SK-N-SH treated with all-trans-retinoic acid at 6 μM for 48 hours (cell line): ENCODE data around the gene LMAN1.

ENCODE experiments used
- ATAC-seq: fragments of 200-7000 bp; cut with Tn5 transposase; 3 replicates; pipeline ENCODE4 v1.9.1; 2020; ENCODE audit warnings: mild to moderate bottlenecking, moderate library complexity
- ARNTL ChIP-seq: fragments of 450-650 bp; formaldehyde crosslinking; IDR thresholded peaks from 2 replicates; pipeline ENCODE4 v1.5.0; 2020; ENCODE audit warnings: low read depth, mild to moderate bottlenecking, moderate library complexity, borderline replicate concordance
- BACH2 ChIP-seq: fragments of 250-450 bp; sonication (Bioruptor Pico); IDR thresholded peaks from 2 replicates; pipeline ENCODE4 v1.9.0; 2021; ENCODE audit warnings: mild to moderate bottlenecking, borderline replicate concordance
- CSDC2 ChIP-seq: fragments of 250-450 bp; sonication (Bioruptor Pico); IDR thresholded peaks from 2 replicates; pipeline ENCODE4 v1.5.0; 2020; ENCODE audit warnings: mild to moderate bottlenecking, moderate library complexity
- GLIS3 ChIP-seq: fragments of 250-450 bp; sonication (Bioruptor Pico); IDR thresholded peaks from 2 replicates; pipeline ENCODE4 v1.5.0; 2020; ENCODE audit warnings: mild to moderate bottlenecking, moderate library complexity
- ISL1 ChIP-seq: fragments of 250-450 bp; sonication (Bioruptor Pico); IDR thresholded peaks from 2 replicates; pipeline ENCODE4 v2.1.2; 2022; ENCODE audit warnings: mild to moderate bottlenecking, moderate library complexity
- OSR1 ChIP-seq: fragments of 250-450 bp; sonication (Bioruptor Pico); IDR thresholded peaks from 2 replicates; pipeline ENCODE4 v1.8.0; 2022; ENCODE audit warnings: moderate library complexity, mild to moderate bottlenecking, inconsistent platforms
- PATZ1 ChIP-seq: fragments of 250-450 bp; sonication (Bioruptor Pico); IDR thresholded peaks from 2 replicates; pipeline ENCODE4 v1.8.0; 2020; ENCODE audit warnings: mild to moderate bottlenecking, moderate library complexity, borderline replicate concordance
- POU6F1 ChIP-seq: fragments of 250-450 bp; sonication (Bioruptor Pico); IDR thresholded peaks from 2 replicates; pipeline ENCODE4 v1.8.0; 2021; ENCODE audit warnings: low read depth, mild to moderate bottlenecking, moderate library complexity, borderline replicate concordance
- PPARA ChIP-seq: fragments of 250-450 bp; sonication (Bioruptor Pico); IDR thresholded peaks from 2 replicates; pipeline ENCODE4 v1.5.0; 2020; ENCODE audit warnings: mild to moderate bottlenecking, borderline replicate concordance
- RARB ChIP-seq: fragments of 250-450 bp; sonication (Bioruptor Pico); IDR thresholded peaks from 2 replicates; pipeline ENCODE4 v1.8.0; 2021; ENCODE audit warnings: mild to moderate bottlenecking, moderate library complexity
- SNAI2 ChIP-seq: fragments of 250-450 bp; sonication (Bioruptor Pico); IDR thresholded peaks from 2 replicates; pipeline ENCODE4 v1.5.0; 2020; ENCODE audit warnings: mild to moderate bottlenecking, moderate library complexity
- TCF4 ChIP-seq: fragments of 250-450 bp; sonication (Bioruptor Pico); IDR thresholded peaks from 2 replicates; pipeline ENCODE4 v1.8.0; 2021; ENCODE audit warnings: mild to moderate bottlenecking, moderate library complexity, borderline replicate concordance
- TOX ChIP-seq: fragments of 250-450 bp; sonication (Bioruptor Pico); IDR thresholded peaks from 2 replicates; pipeline ENCODE4 v1.8.0; 2021; ENCODE audit warnings: mild to moderate bottlenecking, moderate library complexity, borderline replicate concordance
- TSHZ2 ChIP-seq: fragments of 250-450 bp; sonication (Bioruptor Pico); IDR thresholded peaks from 2 replicates; pipeline ENCODE4 v1.5.0; 2020; ENCODE audit warnings: mild to moderate bottlenecking, moderate library complexity
- ZC3H10 ChIP-seq: fragments of 250-450 bp; sonication (Bioruptor Pico); IDR thresholded peaks from 2 replicates; pipeline ENCODE4 v1.5.1; 2021; ENCODE audit warnings: mild to moderate bottlenecking, moderate library complexity
- ZFP3 ChIP-seq: fragments of 250-450 bp; sonication (Bioruptor Pico); IDR thresholded peaks from 2 replicates; pipeline ENCODE4 v1.5.0; 2020; ENCODE audit warnings: mild to moderate bottlenecking, moderate library complexity
- ZFP30 ChIP-seq: fragments of 450-650 bp; formaldehyde crosslinking; IDR thresholded peaks from 2 replicates; pipeline ENCODE4 v1.5.0; 2022; ENCODE audit warnings: mild to moderate bottlenecking, moderate library complexity
- ZNF565 ChIP-seq: fragments of 450-650 bp; formaldehyde crosslinking; conservative IDR thresholded peaks from 2 replicates; pipeline ENCODE4 v1.5.0; 2020; ENCODE audit warnings: low read depth, mild to moderate bottlenecking, moderate library complexity
- ZNF70 ChIP-seq: fragments of 450-650 bp; formaldehyde crosslinking; IDR thresholded peaks from 2 replicates; pipeline ENCODE4 v1.5.0; 2020; ENCODE audit warnings: mild to moderate bottlenecking, moderate library complexity
- ZNF8 ChIP-seq: fragments of 450-650 bp; formaldehyde crosslinking; IDR thresholded peaks from 2 replicates; pipeline ENCODE4 v1.5.0; 2020; ENCODE audit warnings: mild to moderate bottlenecking, moderate library complexity

LMAN1 gene

GRCh38 chr18:59308938-59309260, 50.2 kb downstream of the LMAN1 start:
- ATAC-seq, result no peak
- TF ChIP-seq OSR1 (CRISPR knock-in tag) (no peak), ZFP30 (CRISPR knock-in tag) (no peak), ARNTL (CRISPR knock-in tag) (no peak), RARB (CRISPR knock-in tag) (no peak), TSHZ2 (CRISPR knock-in tag) (no peak), ZNF70 (no peak), BACH2 (CRISPR knock-in tag) (no peak)

- TF ChIP-seq POU6F1 (CRISPR knock-in tag) (no peak), ZFP30 (CRISPR knock-in tag) (peak; percentile 48; the same call in 1 of the 2 replicates)
- peak; percentile 99 for ATAC-seq
Observed at GRCh38 chr18:59308248-59308937, 50.7 kb downstream of the LMAN1 start.

GRCh38 chr18:59306640-59307039, 52.4 kb downstream of the LMAN1 start:
- TF ChIP-seq ZNF565 (CRISPR knock-in tag) (no peak), TOX (CRISPR knock-in tag) (no peak), ZNF70 (no peak), PATZ1 (no peak), PPARA (CRISPR knock-in tag) (no peak), TCF4 (no peak), ISL1 (CRISPR knock-in tag) (no peak), TSHZ2 (CRISPR knock-in tag) (no peak), ZFP30 (CRISPR knock-in tag) (no peak), GLIS3 (CRISPR knock-in tag) (no peak), SNAI2 (CRISPR knock-in tag) (no peak), CSDC2 (no peak)
- no peak for ATAC-seq

GRCh38 chr18:59305295-59305694, 53.8 kb downstream of the LMAN1 start:
- ATAC-seq, result no peak
- TF ChIP-seq PATZ1 (no peak), CSDC2 (no peak), ZFP30 (CRISPR knock-in tag) (no peak), GLIS3 (CRISPR knock-in tag) (no peak), ZNF565 (CRISPR knock-in tag) (no peak), ZC3H10 (CRISPR knock-in tag) (no peak), SNAI2 (CRISPR knock-in tag) (no peak), TOX (CRISPR knock-in tag) (no peak), ZFP3 (CRISPR knock-in tag) (no peak), BACH2 (CRISPR knock-in tag) (no peak), ZNF8 (CRISPR knock-in tag) (no peak), POU6F1 (CRISPR knock-in tag) (no peak), ARNTL (CRISPR knock-in tag) (no peak), TCF4 (no peak)
- TF ChIP-seq, all 23 proteins: peak for 0
